AG04449 (cell line): ENCODE measurements around the gene MARCHF6.

Source experiments
- CTCF ChIA-PET: fragments of 350-600 bp; formaldehyde crosslinking; extraction: SDS; loops from one replicate; lab custom pipeline; 2021; ENCODE audit warnings: antibody characterized with exemption; lab: Yijun Ruan, JAX
- POLR2A ChIA-PET: fragments of 400-600, 350-600 bp; formaldehyde crosslinking; extraction: SDS; loops from one replicate; lab custom pipeline; 2020; ENCODE audit warnings: antibody characterized with exemption, inconsistent platforms; lab: Yijun Ruan, JAX
- DNase-seq: peaks from one replicate; pipeline ENCODE4 v3.0.0-alpha.2; 2010; ENCODE audit warnings: low read depth, low spot score
- H3K4me3 ChIP-seq: 2 replicates; pipeline ENCODE4 v1.5.1; 2011; ENCODE audit warnings: low read depth, mild to moderate bottlenecking, control low read depth, low read length
- TF ChIP-seq, protein P1 (sequence below): IDR thresholded peaks from one replicate; pipeline ENCODE4 v1.5.1; 2011; ENCODE audit warnings: mild to moderate bottlenecking, moderate library complexity, low read length, control low read depth, inconsistent platforms; ENCODE audit not compliant: insufficient read depth; ENCODE audit errors: missing control alignments

MARCHF6 gene, protein sequence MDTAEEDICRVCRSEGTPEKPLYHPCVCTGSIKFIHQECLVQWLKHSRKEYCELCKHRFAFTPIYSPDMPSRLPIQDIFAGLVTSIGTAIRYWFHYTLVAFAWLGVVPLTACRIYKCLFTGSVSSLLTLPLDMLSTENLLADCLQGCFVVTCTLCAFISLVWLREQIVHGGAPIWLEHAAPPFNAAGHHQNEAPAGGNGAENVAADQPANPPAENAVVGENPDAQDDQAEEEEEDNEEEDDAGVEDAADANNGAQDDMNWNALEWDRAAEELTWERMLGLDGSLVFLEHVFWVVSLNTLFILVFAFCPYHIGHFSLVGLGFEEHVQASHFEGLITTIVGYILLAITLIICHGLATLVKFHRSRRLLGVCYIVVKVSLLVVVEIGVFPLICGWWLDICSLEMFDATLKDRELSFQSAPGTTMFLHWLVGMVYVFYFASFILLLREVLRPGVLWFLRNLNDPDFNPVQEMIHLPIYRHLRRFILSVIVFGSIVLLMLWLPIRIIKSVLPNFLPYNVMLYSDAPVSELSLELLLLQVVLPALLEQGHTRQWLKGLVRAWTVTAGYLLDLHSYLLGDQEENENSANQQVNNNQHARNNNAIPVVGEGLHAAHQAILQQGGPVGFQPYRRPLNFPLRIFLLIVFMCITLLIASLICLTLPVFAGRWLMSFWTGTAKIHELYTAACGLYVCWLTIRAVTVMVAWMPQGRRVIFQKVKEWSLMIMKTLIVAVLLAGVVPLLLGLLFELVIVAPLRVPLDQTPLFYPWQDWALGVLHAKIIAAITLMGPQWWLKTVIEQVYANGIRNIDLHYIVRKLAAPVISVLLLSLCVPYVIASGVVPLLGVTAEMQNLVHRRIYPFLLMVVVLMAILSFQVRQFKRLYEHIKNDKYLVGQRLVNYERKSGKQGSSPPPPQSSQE

DNA sequence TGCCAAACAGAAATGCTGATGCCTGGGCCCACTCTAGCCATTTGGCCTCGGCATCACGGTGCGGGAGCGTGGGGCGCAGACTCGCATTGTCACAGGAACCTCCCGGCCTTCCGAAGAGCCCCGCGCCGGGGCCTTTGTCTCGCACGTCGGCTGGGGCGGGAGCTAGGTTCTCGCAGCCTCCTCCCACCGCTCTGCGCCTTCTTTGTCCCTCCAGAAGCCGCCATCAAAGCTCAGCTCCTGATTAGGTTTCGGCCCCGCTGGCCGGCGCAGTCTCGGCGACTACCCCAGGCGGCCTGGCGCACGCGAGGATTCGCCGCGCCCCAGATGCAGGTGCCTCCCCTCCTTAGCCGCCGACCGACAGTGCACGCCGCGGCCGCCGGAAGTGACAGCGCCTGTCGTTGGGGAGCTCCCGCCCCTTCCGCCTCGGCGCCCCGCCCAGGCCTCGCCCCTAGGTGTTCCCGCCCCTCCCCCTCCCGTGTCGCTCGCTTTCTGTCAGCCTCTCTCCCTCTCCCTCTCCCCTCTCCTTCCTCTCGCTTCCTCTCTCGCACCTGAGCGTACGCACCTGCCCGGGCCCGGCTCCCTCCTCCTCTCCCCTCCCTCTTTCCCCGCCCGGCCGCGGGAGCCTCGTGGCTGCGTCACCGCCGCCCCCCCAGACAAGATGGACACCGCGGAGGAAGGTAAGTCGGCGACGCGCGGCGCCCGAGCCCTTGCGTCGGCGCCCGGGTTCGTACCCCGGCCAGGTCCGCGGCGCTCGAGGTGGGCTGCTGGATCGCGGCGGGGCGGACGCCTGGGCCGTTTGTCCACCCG, at the start of gene MARCHF6:
MARCHF6 (plus strand) TSS at position 455 of the 807 bp plus-strand sequence; CDS start at position 659, 204 bp downstream.
- H3K4me3 ChIP-seq, result peak within 1 kb of the TSS; percentile 80
- POLR2A ChIA-PET, result interaction anchor here (0.8 to 1.3 kb wide), 10 partner anchors 10 to 103 kb away, joined by 3 to 10 read pairs (median 3); partner anchors contain the start of genes ATPSCKMT and CCT5
- TF ChIP-seq, protein P1, sequence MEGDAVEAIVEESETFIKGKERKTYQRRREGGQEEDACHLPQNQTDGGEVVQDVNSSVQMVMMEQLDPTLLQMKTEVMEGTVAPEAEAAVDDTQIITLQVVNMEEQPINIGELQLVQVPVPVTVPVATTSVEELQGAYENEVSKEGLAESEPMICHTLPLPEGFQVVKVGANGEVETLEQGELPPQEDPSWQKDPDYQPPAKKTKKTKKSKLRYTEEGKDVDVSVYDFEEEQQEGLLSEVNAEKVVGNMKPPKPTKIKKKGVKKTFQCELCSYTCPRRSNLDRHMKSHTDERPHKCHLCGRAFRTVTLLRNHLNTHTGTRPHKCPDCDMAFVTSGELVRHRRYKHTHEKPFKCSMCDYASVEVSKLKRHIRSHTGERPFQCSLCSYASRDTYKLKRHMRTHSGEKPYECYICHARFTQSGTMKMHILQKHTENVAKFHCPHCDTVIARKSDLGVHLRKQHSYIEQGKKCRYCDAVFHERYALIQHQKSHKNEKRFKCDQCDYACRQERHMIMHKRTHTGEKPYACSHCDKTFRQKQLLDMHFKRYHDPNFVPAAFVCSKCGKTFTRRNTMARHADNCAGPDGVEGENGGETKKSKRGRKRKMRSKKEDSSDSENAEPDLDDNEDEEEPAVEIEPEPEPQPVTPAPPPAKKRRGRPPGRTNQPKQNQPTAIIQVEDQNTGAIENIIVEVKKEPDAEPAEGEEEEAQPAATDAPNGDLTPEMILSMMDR, result no peak
- CTCF ChIA-PET, result interaction anchor here (1.5 kb wide), 1 partner anchor 70 kb away, joined by 9 read pairs; no protein-coding TSS in a partner anchor
- DNase-seq, result no peak

DNA sequence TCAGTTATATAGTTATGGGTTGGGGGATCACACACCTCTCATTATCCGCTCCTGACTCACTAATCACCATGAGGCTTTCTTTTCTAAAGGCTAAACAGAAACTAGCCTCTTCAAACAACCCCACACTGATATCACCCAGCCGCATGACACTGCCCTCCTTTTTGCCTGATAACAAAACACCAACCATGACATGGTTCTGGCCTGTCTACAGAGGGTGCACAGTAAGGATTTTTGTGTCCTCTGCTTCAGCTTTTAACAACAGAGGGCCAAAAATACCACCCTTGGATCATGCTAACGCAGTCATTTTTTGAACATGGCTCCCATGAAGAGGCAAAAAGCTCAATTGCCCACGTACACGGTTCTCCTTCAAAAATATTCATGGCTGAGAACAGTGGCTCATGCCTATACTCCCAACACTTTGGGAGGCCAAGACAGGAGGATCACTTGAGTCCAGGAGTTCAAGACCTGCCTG, 49.8 kb upstream of the MARCHF6 start:
- ChIA-PET POLR2A (no interaction called here), CTCF (interaction anchor here (2.2 kb wide), 1 partner anchor 20 kb away, joined by 14 read pairs; no protein-coding TSS in a partner anchor)
- H3K4me3 ChIP-seq, result no peak overlapping the region
- TF ChIP-seq, protein P1, result no peak
- DNase-seq, result no peak

DNA sequence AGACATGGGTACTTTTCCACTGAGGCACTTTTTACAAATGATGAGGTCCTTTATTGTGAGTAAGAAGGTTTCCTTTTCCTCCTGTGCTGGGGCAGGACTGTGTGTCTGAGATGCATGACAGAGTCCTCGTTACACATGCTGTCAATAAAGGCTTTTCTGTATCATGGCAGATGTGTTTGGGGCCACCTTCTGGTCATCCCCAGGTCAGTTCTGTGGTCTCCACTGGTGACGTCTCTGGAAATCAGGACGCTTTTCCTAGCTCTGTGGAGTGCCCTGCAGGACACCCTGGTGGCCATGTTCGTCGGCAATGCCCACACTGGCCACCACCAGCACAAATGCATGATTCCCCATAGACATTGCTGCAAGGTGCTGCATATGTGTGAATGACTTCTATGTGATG, 48.6 kb upstream of the MARCHF6 start:
- CTCF ChIA-PET, result interaction anchor here (1.0 kb wide), 1 partner anchor 9 kb away, joined by 3 read pairs; no protein-coding TSS in a partner anchor

DNA sequence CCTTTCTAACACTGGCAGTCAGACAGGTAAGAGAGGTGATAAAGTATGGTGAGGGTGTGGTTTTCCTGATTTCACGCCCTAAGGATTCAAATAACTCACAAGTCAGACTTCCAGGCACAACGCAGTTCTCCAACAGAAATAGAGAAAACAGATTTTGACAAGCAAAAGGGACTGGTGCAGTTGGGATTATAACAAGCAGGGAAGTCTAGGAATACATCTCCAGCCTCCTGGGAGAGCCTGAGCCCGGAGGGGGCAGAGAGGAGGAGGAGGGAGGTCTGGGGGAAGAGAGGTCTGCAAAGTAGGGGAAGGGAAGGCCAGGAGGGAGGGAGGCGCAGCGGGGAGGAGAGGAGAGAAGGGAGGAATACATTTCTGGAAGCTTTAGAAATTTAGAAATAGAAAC, 47.4 kb upstream of the MARCHF6 start:
- CTCF ChIA-PET, result interaction anchor here (1.6 to 2.0 kb wide), 2 partner anchors 11 to 22 kb away, joined by 5 to 7 read pairs; no protein-coding TSS in a partner anchor
- DNase-seq, result no peak
- POLR2A ChIA-PET, result no interaction called here
- peak overlapping the region; percentile 70 for H3K4me3 ChIP-seq
- TF ChIP-seq, protein P1, result no peak

More for the DNA sequence above, 48.6 kb upstream of the MARCHF6 start:
- no peak overlapping the region for H3K4me3 ChIP-seq
- TF ChIP-seq, protein P1, result no peak
- POLR2A ChIA-PET, result no interaction called here
- no peak for DNase-seq

DNA sequence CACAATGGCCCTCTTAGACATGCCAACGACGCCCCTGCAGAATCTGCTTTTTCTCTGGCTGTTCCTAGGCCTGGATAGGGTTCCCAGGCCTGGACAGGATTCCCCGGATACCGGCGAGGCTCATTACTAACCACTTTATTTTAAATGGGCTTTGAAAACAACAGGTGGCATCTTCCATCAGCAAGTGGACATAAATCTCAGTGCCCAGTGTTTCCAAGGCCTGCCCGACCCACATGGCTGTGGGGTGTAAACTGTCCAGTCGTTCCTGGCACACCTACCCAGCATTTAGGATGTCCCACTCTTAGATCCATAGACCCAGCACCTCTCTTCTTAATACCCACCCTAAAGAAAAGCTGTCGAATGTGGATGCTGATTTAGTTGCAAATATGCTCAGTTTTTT, 46.7 kb upstream of the MARCHF6 start:
- H3K4me3 ChIP-seq, result peak overlapping the region; percentile 70
- CTCF ChIA-PET, result interaction anchor here (0.9 to 2.0 kb wide), 3 partner anchors 11 to 384 kb away, joined by 3 to 7 read pairs (median 5); no protein-coding TSS in a partner anchor
- POLR2A ChIA-PET, result no interaction called here
- no peak for DNase-seq
- TF ChIP-seq, protein P1, result no peak
